Fibroblast of skin of abdomen (primary cell): ENCODE measurements around the gene MROH7.
A peak's percentile ranks its signal among the peaks of the same experiment; 100 is the strongest.

Source experiments
- DNase-seq: peaks from one replicate; pipeline ENCODE4 v3.0.0-alpha.2; 2013

The MROH7 gene

GRCh38 chr1:54699936-54700525, 58.4 kb downstream of the MROH7 start:
- DNase-seq = no peak

- DNase-seq = no peak
Measured at GRCh38 chr1:54701066-54701465, 59.5 kb downstream of the MROH7 start.

GRCh38 chr1:54701996-54702395, 60.4 kb downstream of the MROH7 start:
- DNase-seq = no peak

- no peak for DNase-seq
Measured at GRCh38 chr1:54703471-54703870, 61.9 kb downstream of the MROH7 start.

GRCh38 chr1:54705153-54705552, 63.6 kb downstream of the MROH7 start:
- no peak for DNase-seq

GRCh38 chr1:54706419-54706818, 64.8 kb downstream of the MROH7 start:
- no peak for DNase-seq

GRCh38 chr1:54708385-54708784, 66.8 kb downstream of the MROH7 start:
- no peak for DNase-seq

GRCh38 chr1:54709547-54710292, 68.1 kb downstream of the MROH7 start:
- no peak for DNase-seq

GRCh38 chr1:54710434-54710833, 68.8 kb downstream of the MROH7 start:
- no peak for DNase-seq

GRCh38 chr1:54710841-54711240, 69.3 kb downstream of the MROH7 start:
- DNase-seq = no peak

- no peak for DNase-seq
Measured at GRCh38 chr1:54711536-54711935, 70.0 kb downstream of the MROH7 start.

GRCh38 chr1:54714881-54715492, 73.4 kb downstream of the MROH7 start:
- no peak for DNase-seq

GRCh38 chr1:54715493-54716298, 74.1 kb downstream of the MROH7 start, which contains the start of gene TTC4:
TSS of gene TTC4 (plus strand) at chr1:54715861. CDS start at chr1:54715909, 48 bp downstream.
- peak; percentile 78 for DNase-seq

GRCh38 chr1:54716299-54717047, 74.9 kb downstream of the MROH7 start:
- DNase-seq = peak; percentile 47

- DNase-seq = no peak
Measured at GRCh38 chr1:54721719-54722118, 80.1 kb downstream of the MROH7 start.

- DNase-seq = no peak
Measured at GRCh38 chr1:54723985-54724384, 82.4 kb downstream of the MROH7 start.

GRCh38 chr1:54724771-54725170, 83.2 kb downstream of the MROH7 start:
- DNase-seq = no peak

GRCh38 chr1:54728027-54728426, 86.4 kb downstream of the MROH7 start:
- no peak for DNase-seq

- DNase-seq = no peak
Measured at GRCh38 chr1:54736685-54737084, 95.1 kb downstream of the MROH7 start.

- no peak for DNase-seq
Measured at GRCh38 chr1:54738244-54738643, 96.7 kb downstream of the MROH7 start.

- DNase-seq = no peak
Measured at GRCh38 chr1:54741531-54741930, 99.9 kb downstream of the MROH7 start.

GRCh38 chr1:54742282-54742681, 100.7 kb downstream of the MROH7 start:
- peak; percentile 22 for DNase-seq
